Measurements from ENCODE around the gene KCTD4.

DNA sequence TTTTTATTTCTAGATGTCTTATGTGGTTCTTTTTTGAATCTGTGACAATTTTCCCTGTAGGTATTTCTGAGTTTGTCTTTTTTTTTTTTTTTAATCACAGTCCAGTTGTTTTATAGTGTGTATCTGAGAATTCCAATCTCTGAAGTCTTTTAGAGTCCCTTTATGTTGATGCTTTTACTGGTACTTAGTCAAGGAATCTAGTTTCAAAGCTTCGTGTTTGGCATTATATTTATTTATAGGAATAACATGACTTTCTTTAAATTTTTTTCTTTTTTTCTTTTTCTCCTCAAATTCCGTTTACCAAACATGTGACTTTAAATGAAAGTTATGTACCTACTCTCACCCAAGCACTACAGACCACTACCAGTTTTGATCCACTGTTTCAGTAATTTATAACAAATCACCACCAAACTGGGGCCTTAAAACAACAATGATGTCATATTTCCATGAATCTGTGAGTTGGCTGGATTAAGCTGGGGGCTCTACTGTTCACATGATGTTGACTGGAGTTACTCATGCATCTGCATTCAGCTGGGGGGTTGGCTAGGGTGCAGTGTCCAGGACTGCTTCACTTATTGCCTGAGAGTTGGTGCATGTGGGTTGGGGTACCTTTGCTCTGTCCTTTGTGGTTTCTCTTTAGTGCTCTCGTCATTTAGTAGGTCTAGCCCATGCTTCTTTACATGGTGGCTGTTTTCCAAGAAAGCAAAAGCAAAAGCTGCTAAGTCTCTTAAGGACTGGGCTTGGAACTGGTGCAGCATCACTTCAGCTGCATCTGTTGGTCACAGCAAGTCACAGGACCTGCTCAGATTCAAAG is 22.3 kb downstream of the KCTD4 start:
- TF ChIP-seq ZNF274 (IDR thresholded peaks at IDR 0.05; ENCODE audit: low read depth, low read length) (no peak), SUZ12 (IDR thresholded peaks at IDR 0.05; ENCODE audit: extremely low read depth, insufficient read depth, insufficient read length) (no peak), YY1 (IDR thresholded peaks at IDR 0.05; ENCODE audit: insufficient read depth, insufficient read length) (no peak)
